ENCODE measurements around the gene YIPF3.
A peak's percentile ranks its signal among the peaks of the same experiment; 100 is the strongest.
"Not testable (repeated sequence)": the region's sequence is repeated elsewhere in the genome, so short reads cannot be mapped to it uniquely, and the experiment has no call there.

Gene YIPF3

DNA sequence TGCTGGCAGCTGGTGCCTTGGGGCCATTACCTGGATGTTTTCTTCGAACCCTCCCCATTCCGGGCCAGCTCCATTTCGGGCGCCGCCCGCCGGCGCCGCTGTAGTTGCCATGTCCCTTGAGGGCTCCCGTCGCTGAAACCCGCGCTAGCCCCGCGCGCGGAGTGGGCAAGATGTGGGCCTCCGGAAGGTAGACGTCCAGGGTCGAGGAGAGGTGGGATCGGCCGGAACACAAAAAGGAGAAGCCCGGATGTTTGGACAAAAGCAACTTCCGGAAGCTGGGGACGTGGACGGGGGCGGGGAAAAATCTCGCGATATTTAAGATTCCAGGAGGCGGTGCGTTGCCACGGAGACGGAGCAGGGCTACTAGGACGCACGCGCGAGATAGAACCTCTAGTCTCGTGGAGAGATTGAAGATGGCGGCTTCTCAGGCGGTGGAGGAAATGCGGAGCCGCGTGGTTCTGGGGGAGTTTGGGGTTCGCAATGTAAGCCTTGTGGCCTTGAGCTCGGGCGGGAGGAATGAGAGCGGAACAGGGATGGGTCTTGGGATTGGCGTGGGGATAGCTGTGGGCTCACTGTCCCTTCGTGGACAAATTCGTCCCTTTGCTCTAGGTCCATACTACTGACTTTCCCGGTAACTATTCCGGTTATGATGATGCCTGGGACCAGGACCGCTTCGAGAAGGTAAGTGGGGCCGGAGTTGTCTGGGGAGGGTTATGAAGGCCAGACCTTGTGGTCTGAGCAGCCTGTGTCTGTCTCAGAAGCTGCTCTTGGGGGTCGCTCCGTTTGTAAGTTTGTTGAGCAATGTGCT, at the start of gene YIPF3, which contains the start of gene POLR1C:
Gene YIPF3 (minus strand): TSS at position 230 of the 808 bp plus-strand sequence. CDS start 119 bp downstream, at position 111.
Gene POLR1C (plus strand): TSS at position 393 of the 808 bp plus-strand sequence. CDS start 21 bp downstream, at position 414.
- peak; percentile 94 to 96 for DNase-seq (ENCODE audit: low read depth in 2 of 2)

DNA sequence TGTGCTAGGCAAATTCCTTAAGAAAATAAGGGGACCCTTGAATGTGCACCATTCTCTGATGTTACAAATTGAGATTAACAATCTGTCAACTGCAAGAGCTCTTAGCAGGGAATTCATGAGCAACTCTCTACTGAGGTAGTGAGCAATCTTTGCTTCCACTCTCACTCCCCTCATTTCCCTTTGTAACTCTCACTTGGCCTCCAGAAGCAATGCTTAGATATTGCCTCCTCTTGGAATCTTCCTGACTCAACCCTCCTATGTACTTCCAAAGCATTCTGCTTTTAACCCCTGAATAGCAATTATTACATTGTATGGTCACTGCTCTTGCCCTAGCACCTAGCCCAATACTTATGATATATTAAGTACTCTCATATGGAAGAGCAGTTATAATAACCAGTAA, 42.6 kb upstream of the YIPF3 start:
- DNase-seq (ENCODE audit: low read depth in 2 of 2) = no peak

DNA sequence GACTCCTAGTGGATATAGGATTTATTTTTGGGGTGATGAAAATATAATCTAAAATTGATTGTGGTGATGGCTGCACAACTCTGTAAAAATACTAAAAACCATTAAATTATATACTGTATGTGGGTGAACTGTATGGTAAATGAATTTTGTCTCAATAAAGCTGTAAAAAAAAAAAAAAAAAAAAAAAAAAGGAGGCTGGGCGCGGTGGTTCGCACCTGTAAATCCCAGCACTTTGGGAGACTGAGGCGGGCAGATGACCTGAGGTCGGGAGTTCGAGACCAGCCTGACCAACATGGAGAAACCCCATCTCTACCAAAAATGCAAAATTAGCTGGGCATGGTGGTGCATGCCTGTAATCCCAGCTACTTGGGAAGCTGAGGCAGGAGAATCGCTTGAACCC, 40.9 kb upstream of the YIPF3 start:
- not testable (repeated sequence) for DNase-seq (ENCODE audit: low read depth in 2 of 2)

DNA sequence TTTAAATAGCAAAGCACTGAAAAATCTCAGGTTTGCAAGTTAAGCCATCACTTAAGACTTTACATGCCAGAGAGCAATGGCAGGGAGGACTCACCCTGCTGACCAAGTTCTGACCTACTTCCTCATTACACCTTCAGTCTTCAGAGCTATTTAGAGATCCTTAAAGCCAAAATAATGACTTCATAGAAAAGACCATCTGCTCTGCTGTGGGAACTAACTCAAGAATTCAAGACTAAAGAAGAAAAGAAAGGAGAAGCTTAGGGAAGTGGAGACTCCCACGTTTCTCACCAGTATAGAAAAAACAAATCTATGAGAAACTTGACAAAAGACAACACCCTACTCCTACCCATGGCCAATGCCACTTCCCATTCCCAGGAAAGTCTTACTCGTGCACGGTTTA, 30.5 kb upstream of the YIPF3 start:
- no peak for DNase-seq (ENCODE audit: low read depth in 2 of 2)

DNA sequence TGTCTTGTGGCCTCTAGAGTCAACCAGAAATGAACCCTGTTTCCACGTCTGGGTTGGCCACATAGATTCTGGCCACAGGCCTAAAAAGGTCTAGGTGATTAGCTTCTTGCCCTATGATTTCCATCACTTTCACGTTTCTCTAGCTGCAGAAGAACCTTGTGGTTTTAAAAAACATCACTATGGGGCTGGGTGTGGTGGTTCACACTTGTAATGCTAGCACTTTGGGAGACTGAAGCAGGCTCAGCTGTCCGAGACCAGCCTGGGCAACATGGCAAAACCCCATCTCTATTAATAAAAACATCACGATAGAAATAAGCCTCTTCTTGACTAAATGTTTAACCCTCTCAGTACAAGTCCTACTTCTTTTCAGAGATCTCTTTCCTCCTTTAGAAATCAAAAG, 27.7 kb upstream of the YIPF3 start:
- no peak for DNase-seq (ENCODE audit: low read depth in 2 of 2)

DNA sequence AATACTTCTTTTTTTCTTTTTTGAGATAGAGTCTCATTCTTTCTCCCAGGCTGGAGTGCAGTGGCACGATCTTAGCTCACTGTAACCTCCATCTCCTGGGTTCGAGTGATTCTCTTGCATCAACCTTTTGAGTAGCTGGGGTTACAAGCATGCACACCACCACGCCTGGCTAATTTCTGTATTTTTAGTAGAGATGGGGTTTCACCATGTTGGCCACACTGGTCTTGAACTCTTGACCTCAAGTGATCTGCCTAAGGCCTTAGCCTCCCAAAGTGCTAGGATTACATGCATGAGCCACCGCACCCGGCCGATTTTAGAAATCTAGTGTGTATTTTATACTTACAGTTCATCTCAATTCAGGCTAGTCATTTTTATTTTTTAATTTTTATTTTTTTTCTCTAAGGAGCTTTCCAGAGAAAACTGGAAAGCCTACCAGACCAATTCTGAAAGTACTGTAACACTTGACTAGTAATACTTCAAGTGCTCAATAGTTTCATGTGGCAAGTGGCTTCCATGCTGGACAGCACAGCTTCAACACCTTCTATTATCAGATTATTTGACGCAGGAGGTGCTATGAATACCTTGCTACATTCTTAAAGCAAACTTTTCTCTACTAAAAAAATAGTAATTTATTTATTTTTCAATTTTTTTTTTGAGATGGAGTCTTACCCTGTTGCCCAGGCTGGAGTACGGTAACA, 25.2 kb upstream of the YIPF3 start:
- no peak for DNase-seq (ENCODE audit: low read depth in 2 of 2)

DNA sequence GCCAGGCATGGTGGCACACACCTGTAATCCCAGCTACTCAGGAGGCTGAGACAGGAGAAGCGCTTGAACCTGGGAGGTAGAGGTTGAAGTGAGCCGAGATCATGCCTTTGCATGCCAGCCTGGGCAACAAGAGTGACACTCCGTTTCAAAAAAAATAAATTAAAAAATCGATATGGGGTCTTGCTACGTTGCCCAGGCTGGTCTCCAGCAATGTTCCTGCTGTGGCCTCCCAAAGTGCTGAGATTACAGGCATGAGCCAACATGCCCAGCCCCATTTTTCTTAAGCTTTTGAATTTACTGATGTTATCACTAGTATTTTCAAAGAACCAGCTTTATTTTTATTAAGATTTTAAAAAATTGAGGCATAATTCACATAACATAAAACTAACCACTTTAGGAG, 23.8 kb upstream of the YIPF3 start:
- DNase-seq (ENCODE audit: low read depth in 2 of 2) = no peak

DNA sequence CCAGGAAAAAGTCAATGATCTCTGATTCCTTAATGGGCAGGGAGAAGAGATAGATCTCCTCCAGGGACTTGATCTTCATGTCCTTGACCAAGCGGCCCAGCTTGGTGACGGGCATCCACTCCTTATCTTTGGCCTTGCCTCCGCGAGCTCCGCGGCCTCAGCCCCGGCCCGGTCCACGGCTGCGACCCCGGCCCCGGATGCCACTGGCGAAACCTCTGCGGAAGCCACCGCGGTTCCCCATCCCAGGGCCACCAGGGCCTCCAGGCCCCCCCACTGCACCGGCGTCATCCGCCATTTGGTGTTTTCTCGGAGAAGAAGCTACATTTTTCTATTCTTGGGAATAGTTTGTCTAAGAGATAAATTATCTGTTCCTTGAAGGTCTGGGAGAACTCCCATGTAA, 22.7 kb upstream of the YIPF3 start:
- DNase-seq (ENCODE audit: low read depth in 2 of 2) = not testable (repeated sequence)

DNA sequence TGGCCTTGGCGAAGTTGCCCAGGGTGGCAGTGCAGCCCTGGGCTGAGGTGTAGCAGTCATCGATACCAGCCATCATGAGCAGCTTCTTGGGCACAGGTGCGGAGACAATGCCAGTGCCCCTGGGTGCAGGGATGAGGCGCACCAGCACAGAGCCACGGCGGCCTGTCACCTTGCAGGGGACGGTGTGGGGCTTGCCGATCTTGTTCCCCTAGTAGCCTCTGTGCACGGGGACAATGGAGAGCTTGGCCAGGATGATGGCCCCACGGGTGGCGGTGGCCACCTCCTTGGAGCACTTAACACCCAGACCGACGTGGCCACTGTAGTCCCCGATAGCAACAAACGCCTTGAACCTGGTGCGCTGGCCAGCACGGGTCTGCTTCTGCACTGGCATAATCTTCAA, 22.3 kb upstream of the YIPF3 start:
- not testable (repeated sequence) for DNase-seq (ENCODE audit: low read depth in 2 of 2)

DNA sequence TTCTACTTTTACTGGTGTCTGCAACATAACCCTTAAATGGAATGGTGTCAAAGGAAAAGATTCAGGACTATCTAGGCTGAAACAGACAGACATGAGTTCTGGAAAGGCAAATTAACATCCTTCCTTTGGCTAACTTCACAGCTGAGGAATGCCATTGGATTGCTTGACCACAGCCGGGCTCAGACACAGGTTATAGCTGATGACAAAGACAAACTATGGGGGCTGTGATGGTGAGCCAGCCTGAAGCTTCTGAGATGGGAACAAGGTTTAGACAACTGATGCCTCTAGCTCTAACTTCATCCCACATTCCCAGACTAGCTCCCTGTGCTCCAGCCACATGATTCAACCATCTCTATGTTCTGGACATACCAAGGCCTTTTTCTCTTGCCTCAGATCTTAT, 15.5 kb upstream of the YIPF3 start:
- no peak for DNase-seq (ENCODE audit: low read depth in 2 of 2)

DNA sequence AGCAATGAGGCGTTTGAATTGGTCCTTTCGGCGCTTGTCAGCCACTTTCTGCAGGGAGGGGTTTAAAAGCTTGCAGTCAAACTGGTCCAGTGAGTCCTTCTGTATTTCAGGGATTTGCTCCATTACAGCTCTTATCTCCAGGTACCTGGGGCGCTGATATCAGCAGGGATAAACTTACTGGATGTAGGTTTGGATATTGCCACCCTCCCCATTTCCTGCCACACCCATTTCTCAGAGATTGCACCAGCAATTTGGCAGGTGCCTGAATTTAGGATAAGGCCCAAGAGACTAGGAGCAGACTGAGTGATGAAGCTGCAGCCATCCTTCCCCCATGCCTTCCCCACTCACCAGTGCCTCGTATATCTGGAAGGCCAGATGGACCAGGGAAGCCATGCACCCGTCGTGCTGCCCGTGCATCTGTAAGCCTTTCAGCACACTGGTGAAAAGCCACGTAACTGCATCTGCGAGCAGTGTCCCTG, 7.8 kb upstream of the YIPF3 start:
- no peak for DNase-seq (ENCODE audit: low read depth in 2 of 2)

DNA sequence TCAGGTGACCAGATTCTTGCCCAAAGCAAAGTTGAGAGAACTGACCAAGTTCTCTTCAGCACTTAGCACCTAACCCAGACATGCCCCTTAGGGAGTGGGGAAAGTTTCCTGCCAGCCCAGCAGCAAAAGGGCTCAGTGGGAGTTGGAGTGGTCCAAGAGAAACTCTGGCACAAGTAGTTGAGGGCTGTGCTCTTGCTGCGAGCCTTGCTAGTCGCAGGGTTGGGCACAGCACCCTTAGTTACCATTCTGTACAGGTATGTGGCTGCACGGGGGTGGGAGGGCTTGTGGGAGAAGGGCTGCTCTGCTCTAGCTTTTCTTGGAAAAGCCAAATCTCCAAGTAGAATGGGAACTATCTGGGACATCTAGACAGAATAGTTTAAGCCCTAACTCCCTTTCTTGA, 6.6 kb upstream of the YIPF3 start:
- no peak for DNase-seq (ENCODE audit: low read depth in 2 of 2)

DNA sequence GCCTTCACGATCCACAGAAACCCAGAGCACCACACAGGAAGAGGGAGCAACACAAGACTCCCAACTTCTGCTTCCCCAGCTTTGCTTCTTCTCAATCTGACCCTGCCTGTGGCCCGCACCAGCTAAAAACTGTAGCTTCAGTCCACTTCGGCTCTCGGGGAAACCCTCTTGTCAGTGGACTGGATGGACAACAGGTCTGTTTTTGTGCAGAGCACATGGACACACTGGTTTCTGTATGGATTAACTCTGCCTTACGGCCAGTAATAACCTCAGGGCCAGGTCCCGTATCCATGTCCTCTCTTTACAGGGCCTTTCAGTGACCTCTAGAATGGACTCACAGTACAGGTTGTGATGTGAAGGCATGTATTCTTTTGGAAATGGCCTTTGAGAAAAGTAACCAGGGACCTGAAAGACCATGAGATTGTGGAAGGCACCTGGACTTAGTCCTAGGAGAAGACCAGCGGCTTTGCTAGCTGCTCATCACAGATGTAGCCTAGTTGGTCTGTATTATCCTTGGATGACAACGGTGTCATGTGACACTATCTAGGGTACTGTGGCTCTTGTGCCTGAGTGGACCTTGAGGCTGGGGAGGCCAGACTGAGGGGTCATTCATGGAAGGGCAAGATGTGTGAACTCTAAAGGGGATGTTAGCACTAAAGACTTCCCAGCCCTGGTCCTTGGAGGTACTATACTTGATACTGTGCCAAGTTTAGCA, 6.0 kb upstream of the YIPF3 start:
- no peak for DNase-seq (ENCODE audit: low read depth in 2 of 2)

DNA sequence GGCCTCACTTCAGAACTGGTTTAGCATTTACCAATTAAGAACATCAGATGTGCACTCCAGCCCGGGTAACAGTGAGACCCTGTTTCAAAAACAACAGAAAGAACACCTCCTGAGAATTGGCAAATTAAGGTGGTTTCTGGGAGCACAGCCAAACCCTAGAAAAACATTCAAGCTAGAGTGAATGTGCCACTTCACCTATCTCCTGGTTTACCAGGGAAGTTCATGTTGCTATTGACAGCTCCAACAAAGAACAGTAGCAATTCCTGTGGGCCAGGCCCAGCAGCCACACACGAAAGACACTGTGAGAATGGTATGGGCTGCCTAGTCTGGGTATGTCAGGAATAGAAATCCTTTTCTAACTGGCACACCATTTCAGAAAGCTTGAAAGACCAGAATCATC, 5.1 kb upstream of the YIPF3 start:
- no peak for DNase-seq (ENCODE audit: low read depth in 2 of 2)

DNA sequence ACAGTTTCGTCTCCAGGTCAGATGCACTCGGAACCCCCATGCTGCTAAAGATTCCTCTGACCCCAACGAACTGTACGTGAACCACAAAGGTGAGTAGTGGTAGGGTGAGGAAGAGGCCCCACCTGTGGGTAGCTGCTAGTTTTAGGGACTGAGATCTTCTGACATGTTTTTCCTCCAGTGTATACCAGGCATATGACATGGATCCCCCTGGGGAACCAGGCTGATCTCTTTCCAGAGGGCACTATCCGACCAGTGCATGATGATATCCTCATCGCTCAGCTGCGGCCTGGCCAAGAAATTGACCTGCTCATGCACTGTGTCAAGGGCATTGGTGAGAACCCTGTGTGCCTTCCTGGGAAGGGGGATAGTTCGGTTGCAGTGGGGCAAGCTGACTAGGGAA, 3.4 kb upstream of the YIPF3 start:
- DNase-seq (ENCODE audit: low read depth in 2 of 2) = no peak

DNA sequence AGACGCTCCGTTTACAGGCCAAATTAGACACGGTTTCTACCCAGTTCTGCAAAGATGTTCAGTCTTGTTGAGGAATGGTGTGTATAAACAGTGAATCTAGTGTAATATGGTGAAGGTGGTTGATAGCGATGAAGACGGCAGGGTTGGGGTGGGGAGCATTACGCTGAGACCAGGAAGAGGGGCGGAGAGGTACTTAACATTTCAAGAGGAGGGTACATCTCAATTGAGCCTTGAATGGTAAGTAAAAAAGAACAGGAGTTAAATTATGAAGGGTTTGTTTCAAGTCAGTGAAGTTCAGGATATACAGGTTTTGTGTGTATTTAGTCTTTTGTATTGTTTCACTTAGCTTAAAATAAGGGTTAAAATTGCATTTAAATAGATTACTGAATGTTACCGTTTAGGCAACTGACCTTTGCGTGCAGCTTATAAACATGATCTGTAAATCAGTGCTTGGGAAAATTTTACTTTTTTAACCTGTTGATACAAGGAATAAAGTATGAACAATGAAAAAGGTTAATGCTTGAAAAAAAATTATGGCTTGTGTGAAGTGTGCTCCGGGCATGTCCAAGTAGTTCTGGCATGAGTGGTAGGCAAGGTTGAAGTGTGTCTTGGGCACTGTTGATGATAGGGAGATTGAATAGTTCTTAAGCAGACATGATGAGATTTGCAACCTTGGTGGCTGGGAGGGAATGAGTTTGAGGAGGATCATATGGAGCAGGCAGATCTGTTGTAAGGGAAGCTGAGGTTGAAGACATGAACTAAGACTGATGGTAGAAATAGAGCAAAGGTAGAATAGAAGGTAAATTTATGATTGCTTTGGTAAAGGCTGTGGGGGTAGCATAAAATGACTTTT, 1.0 kb upstream of the YIPF3 start:
- DNase-seq (ENCODE audit: low read depth in 2 of 2) = no peak

DNA sequence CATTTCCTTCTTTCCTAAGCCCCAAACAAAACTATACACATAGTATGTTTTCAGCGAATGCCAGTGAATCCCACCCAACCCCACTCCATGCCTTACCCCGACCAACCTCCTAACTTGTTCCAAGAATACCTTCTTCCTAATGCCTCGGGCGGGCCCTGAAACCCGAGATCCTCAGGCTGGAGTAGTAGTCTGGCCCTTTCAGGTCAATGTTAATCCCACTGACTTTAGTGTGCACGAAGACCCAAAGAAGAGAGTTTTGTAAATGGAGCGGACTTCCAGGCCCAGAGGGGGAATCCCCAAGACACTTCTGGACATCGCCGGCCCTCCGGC, 394 bp downstream of the YIPF3 start:
- DNase-seq (ENCODE audit: low read depth in 2 of 2) = no peak

DNA sequence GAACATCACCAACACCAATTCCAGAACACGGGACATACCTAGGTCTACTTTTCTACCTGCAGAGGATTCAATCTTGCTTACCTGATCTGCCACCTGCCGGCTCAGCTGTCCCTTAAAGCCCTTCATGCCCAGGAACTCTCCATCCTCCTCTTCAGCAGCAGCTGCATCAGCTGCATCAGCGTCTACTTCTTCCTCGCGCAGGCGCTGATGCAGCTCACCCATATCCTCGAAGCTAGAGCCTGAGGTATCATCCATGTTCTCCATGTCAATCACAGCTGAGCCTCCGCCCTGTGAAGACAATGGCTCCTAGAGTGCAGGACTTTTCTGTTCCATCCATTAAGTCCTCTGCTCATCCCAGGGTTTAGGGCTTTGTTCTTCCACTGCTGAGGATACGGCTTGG, 918 bp downstream of the YIPF3 start:
- DNase-seq (ENCODE audit: low read depth in 2 of 2) = no peak

DNA sequence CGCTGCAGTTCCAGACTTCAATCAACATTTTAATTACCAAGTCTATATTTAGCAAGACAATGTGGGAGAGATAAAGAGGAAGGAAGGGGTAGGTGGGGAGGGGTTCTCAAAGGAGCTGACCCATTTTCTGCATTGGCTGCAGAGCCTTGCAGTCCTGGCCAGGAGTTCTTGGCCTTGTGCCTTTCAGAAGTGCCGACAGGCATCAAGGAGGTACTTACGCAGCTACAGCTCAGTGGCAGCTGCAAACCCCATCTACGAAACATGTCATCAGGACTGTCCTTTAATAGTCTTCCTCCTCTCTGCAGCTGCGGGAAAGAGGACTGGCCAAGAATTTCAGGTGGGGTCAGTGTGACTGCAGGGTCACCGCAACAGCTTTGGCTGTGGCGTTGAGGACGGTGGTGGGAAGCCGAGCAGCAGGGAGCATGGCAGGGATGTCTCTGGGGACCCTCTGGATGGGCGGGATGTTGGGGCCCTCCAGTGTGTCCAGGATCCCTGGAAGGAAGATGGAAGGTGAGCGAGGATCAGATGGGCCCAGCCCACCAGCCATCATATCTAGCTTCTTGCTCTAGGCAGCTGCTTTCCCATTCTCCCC, 4.8 kb downstream of the YIPF3 start:
- no peak for DNase-seq (ENCODE audit: low read depth in 2 of 2)

DNA sequence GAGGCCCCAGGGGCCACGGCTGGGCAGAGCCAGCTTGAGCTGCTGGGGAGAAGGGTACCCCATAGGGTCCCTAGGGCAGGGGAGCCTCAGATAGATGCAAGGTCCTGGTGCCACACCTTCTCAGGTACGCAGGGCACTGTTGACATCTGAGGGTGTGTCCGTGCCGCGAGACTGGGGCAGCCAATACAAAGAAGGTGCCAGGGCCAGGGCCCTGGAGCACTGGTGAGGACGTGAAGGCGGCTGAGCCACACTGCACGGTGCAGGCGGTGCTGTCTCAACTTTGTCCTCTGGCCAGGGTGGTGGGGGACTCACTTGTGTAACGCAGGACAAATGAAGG, 5.9 kb downstream of the YIPF3 start:
- no peak for DNase-seq (ENCODE audit: low read depth in 2 of 2)
